ENCODE data around the gene PSMA7. TPM values are rescaled to one million over a fixed set of nuclear protein-coding genes. Genes with fewer than 3 reads are reported as not detected.
A peak's percentile ranks its signal among the peaks of the same experiment; 100 is the strongest.

Gene PSMA7
- total RNA-seq, 1 donor from 2014 or later: 301 TPM

- peak in 1 of 2 donors; percentile 67 for DNase-seq (ENCODE audit: low spot score in 2 of 2)
- Histone ChIP-seq H3K4me3 (peak overlapping the region; percentile 91 to 99), H3K27ac (peak overlapping the region; percentile 92 to 97), H3K9me3 (no peaks in the 10 kb centered on the region), H3K4me1 (peaks cover 9 to 31% of the 10 kb centered on the region in 2 donors), H3K27me3 (no peaks in the 10 kb centered on the region), H3K36me3 (peaks cover 30 to 32% of the 10 kb centered on the region in 2 donors)
- TF ChIP-seq, protein P1, sequence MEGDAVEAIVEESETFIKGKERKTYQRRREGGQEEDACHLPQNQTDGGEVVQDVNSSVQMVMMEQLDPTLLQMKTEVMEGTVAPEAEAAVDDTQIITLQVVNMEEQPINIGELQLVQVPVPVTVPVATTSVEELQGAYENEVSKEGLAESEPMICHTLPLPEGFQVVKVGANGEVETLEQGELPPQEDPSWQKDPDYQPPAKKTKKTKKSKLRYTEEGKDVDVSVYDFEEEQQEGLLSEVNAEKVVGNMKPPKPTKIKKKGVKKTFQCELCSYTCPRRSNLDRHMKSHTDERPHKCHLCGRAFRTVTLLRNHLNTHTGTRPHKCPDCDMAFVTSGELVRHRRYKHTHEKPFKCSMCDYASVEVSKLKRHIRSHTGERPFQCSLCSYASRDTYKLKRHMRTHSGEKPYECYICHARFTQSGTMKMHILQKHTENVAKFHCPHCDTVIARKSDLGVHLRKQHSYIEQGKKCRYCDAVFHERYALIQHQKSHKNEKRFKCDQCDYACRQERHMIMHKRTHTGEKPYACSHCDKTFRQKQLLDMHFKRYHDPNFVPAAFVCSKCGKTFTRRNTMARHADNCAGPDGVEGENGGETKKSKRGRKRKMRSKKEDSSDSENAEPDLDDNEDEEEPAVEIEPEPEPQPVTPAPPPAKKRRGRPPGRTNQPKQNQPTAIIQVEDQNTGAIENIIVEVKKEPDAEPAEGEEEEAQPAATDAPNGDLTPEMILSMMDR (IDR thresholded peaks at IDR 0.05): peak in 1 of 3 experiments; percentile 16
- intact Hi-C loops (cut with DNase I): loop anchor here (1.0 to 10.0 kb wide), 5 partner anchors 20 to 655 kb away; partner anchors contain the start of genes LSM14B, MRGBP and OSBPL2
Measured at GRCh38 chr20:62142252-62143080, 728 bp downstream of the PSMA7 start.

GRCh38 chr20:62141397-62142251 lies 1.6 kb downstream of the PSMA7 start:
- intact Hi-C loops (cut with DNase I): loop anchor here (2.0 to 10.0 kb wide), 3 partner anchors 97 to 656 kb away; partner anchors contain the start of genes MRGBP and OSBPL2
- Histone ChIP-seq H3K4me1 (peaks cover 9 to 31% of the 10 kb centered on the region in 2 donors), H3K36me3 (peaks cover 36 to 39% of the 10 kb centered on the region in 2 donors), H3K27ac (peak overlapping the region; percentile 92 to 97), H3K9me3 (no peaks in the 10 kb centered on the region), H3K27me3 (no peaks in the 10 kb centered on the region), H3K4me3 (peak overlapping the region; percentile 91 to 99)
- TF ChIP-seq, protein P1 (IDR thresholded peaks at IDR 0.05): peak in 1 of 3 experiments; percentile 14
- no peak for DNase-seq (ENCODE audit: low spot score in 2 of 2)

DNA sequence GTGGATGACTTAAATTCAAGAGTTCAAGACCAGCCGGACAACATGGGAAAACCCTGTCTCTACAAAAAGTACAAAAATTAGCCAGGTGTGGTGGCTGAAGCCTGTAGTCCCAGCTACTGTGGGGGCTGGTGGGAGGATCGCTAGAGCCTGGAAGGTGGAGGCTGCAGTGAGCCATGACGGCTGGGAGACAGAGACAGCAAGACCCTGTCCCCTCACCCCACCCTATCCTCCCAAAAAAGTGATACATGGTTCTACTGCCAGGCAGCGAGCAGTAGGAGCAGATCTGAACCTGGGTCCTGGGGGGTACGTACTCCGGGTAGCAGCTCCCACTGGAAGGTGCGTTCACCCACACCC lies 2.2 kb downstream of the PSMA7 start:
- H3K27me3 ChIP-seq: no peaks in the 10 kb centered on the region
- TF ChIP-seq, protein P1 (IDR thresholded peaks at IDR 0.05): no peak
- no peaks in the 10 kb centered on the region for H3K9me3 ChIP-seq
- peaks cover 9 to 31% of the 10 kb centered on the region in 2 donors for H3K4me1 ChIP-seq
- no peak for DNase-seq (ENCODE audit: low spot score in 2 of 2)
- intact Hi-C loops (cut with DNase I): loop anchor here (5.0 to 10.0 kb wide), 2 partner anchors 234 to 656 kb away; partner anchors contain the start of gene MRGBP
- H3K36me3 ChIP-seq: peaks cover 36 to 45% of the 10 kb centered on the region in 2 donors
- peak overlapping the region in 1 of 2 donors; percentile 1 for H3K27ac ChIP-seq
- H3K4me3 ChIP-seq: peak overlapping the region in 1 of 2 donors; percentile 99

DNA sequence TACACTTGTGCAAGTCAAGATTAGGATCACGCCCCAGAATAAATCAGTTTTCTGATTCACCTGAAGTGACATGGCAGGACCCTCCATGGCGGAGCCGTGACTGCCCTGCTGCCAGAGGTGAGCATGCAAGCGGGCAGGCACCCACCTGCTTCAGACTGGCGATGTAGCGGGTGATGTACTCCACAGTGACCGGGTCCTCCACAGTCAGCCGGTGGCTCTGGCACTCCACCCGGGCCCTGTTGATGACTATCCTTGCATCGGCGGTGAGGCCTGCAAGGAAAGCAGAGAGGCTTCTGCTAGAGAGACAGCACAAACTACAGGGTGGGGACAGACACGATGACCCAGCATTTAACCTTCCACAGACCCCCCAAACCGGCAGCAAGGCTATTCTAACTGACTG lies 3.6 kb downstream of the PSMA7 start:
- no peak for DNase-seq (ENCODE audit: low spot score in 2 of 2)
- no peaks in the 10 kb centered on the region for H3K9me3 ChIP-seq
- intact Hi-C loops (cut with DNase I): loop anchor here (5.0 to 10.0 kb wide), 2 partner anchors 235 to 658 kb away; partner anchors contain the start of gene MRGBP
- no peak overlapping the region for H3K27ac ChIP-seq
- peaks cover 36 to 59% of the 10 kb centered on the region in 2 donors for H3K36me3 ChIP-seq
- TF ChIP-seq, protein P1 (IDR thresholded peaks at IDR 0.05): no peak
- no peaks in the 10 kb centered on the region for H3K27me3 ChIP-seq
- no peak overlapping the region for H3K4me3 ChIP-seq
- peaks cover 9 to 20% of the 10 kb centered on the region in 2 donors for H3K4me1 ChIP-seq

GRCh38 chr20:62138912-62139311 lies 4.3 kb downstream of the PSMA7 start:
- H3K27me3 ChIP-seq: no peaks in the 10 kb centered on the region
- TF ChIP-seq, protein P1 (IDR thresholded peaks at IDR 0.05): no peak
- peaks cover 37 to 66% of the 10 kb centered on the region in 2 donors for H3K36me3 ChIP-seq
- H3K9me3 ChIP-seq: no peaks in the 10 kb centered on the region
- peaks cover 9 to 19% of the 10 kb centered on the region in 2 donors for H3K4me1 ChIP-seq
- intact Hi-C loops (cut with DNase I): no loop called here
- no peak overlapping the region for H3K27ac ChIP-seq
- H3K4me3 ChIP-seq: no peak overlapping the region
- DNase-seq (ENCODE audit: low spot score in 2 of 2): no peak

All from ascending aorta (tissue), 2 donors.